Lower leg skin (tissue), 3 donors: Measurements from ENCODE around the gene DNAAF1.

Source experiments
- CTCF ChIP-seq, 3 donors: fragments of 450-650 bp; IDR thresholded peaks; one replicate each; pipeline ENCODE4 v1.5.1; 2016; ENCODE audit warnings: antibody characterized with exemption in 3 of 3, mild to moderate bottlenecking in 3 of 3, moderate library complexity in 2 of 3
- POLR2A ChIP-seq, 2 donors: fragments of 450-650 bp; IDR thresholded peaks; one replicate each; pipeline ENCODE4 v1.6.1; 2016 to 2017; ENCODE audit warnings: antibody characterized with exemption in 2 of 2, mild to moderate bottlenecking in 1 of 2, moderate library complexity in 1 of 2

- no peak for TF ChIP-seq CTCF (IDR thresholded peaks at IDR 0.05)
- TF ChIP-seq POLR2A (IDR thresholded peaks at IDR 0.05), result no peak
Measured at GRCh38 chr16:84141143-84141670, 3.9 kb upstream of the DNAAF1 start.
